Endothelial cell of umbilical vein (primary cell): ENCODE results near the gene ADAMTS19. TPM values are rescaled to one million over a fixed set of nuclear protein-coding genes. Genes with fewer than 3 reads are reported as not detected.

Source experiments
- BruUV-seq: library from RNA; stranded (reverse); fragments of 400-500 nt; replicated peaks from 2 replicates; lab custom pipeline; 2021; lab: Mats Ljungman, UMichigan
- CTCF ChIA-PET: fragments of 300-600, 350-600 bp; sonication (Branson Sonifier 250); formaldehyde crosslinking; loops from one replicate; lab custom pipeline; 2021; ENCODE audit warnings: antibody characterized with exemption, inconsistent platforms; lab: Charles Lee
- POLR2A ChIA-PET: fragments of 300-600, 350-600 bp; sonication (Branson Sonifier 250); formaldehyde crosslinking; loops from one replicate; lab custom pipeline; 2021; ENCODE audit warnings: antibody characterized with exemption, inconsistent platforms; lab: Charles Lee
- DNase-seq: peaks from one replicate; pipeline ENCODE4 v3.0.0-alpha.2; 2011; ENCODE audit warnings: low read depth, low spot score
- FAIRE-seq: peaks from 2 replicates; lab custom pipeline; 2011; peaks lifted over from hg19 to GRCh38; lab: Jason Lieb, UNC
- H2AFZ ChIP-seq: 2 replicates; pipeline ENCODE4 v1.6.0; 2012; ENCODE audit warnings: low read depth, low read length, control low read depth, inconsistent platforms
- H3K27ac ChIP-seq: 2 replicates; pipeline ENCODE4 v1.5.1; 2011; ENCODE audit warnings: low read depth, mild to moderate bottlenecking, control low read depth, low read length, moderate library complexity; ENCODE audit not compliant: insufficient read depth
- H3K27me3 ChIP-seq, 2 experiments: 2 replicates each; pipeline versions ENCODE4 v1.6.0 to v1.6.1; 2011; ENCODE audit warnings: low read length in 2 of 2, mixed read lengths in 1 of 2; ENCODE audit not compliant: control insufficient read depth in 2 of 2, insufficient read depth in 2 of 2
- H3K36me3 ChIP-seq, 2 experiments: 2 replicates in 1 of 2; 3 replicates in 1 of 2; pipeline ENCODE4 v1.5.1; 2011; ENCODE audit warnings: low read length in 2 of 2, mild to moderate bottlenecking in 1 of 2, moderate library complexity in 1 of 2; ENCODE audit not compliant: control insufficient read depth in 2 of 2, insufficient read depth in 2 of 2; ENCODE audit errors: extremely low read depth in 1 of 2
- H3K4me1 ChIP-seq: 3 replicates; pipeline ENCODE4 v1.5.1; 2011; ENCODE audit warnings: mild to moderate bottlenecking, low read length; ENCODE audit not compliant: control insufficient read depth, insufficient read depth; ENCODE audit errors: extremely low read depth
- H3K4me2 ChIP-seq: 2 replicates; pipeline ENCODE4 v1.6.1; 2011; ENCODE audit warnings: low read length, control low read depth, mixed read lengths; ENCODE audit not compliant: insufficient read depth
- H3K4me3 ChIP-seq, 3 experiments: fragments of 200-600 bp in 1 of 3; sonication (generic), shearing (Covaris generic) in 1 of 3; replicated peaks in 1 of 3; 2 replicates each; pipeline ENCODE4 v1.5.1; 2011 to 2016; ENCODE audit warnings: control low read depth in 3 of 3, low read length in 3 of 3, mild to moderate bottlenecking in 2 of 3, inconsistent platforms in 1 of 3, low read depth in 1 of 3, moderate library complexity in 1 of 3; ENCODE audit not compliant: insufficient read depth in 1 of 3
- H3K79me2 ChIP-seq: 2 replicates; pipeline ENCODE4 v1.6.0; 2012; ENCODE audit warnings: low read length, inconsistent platforms; ENCODE audit not compliant: control insufficient read depth, insufficient read depth
- H3K9ac ChIP-seq: replicated peaks from 2 replicates; pipeline ENCODE3; 2011; ENCODE audit warnings: low read length, control low read depth; ENCODE audit not compliant: insufficient read depth; ENCODE audit errors: extremely low read depth
- H3K9me1 ChIP-seq: replicated peaks from 3 replicates; pipeline ENCODE4 v1.6.0; 2011; ENCODE audit warnings: mild to moderate bottlenecking, low read length; ENCODE audit not compliant: control insufficient read depth, insufficient read depth; ENCODE audit errors: extremely low read depth
- H3K9me3 ChIP-seq: replicated peaks from 2 replicates; pipeline ENCODE4 v1.5.1; 2012; ENCODE audit warnings: low read length, inconsistent platforms; ENCODE audit not compliant: control insufficient read depth, insufficient read depth
- H4K20me1 ChIP-seq: replicated peaks from 2 replicates; pipeline ENCODE3; 2011; ENCODE audit warnings: mild to moderate bottlenecking, low read length; ENCODE audit not compliant: control insufficient read depth, insufficient read depth; ENCODE audit errors: extremely low read depth
- EZH2 ChIP-seq: IDR thresholded peaks from 2 replicates; pipeline ENCODE4 v1.6.1; 2012; ENCODE audit warnings: borderline replicate concordance, low read depth, mild to moderate bottlenecking, moderate library complexity, low read length, inconsistent platforms; ENCODE audit not compliant: severe bottlenecking
- FOS ChIP-seq: IDR thresholded peaks from 2 replicates; pipeline ENCODE4 v1.6.1; 2011; ENCODE audit warnings: mild to moderate bottlenecking, low read length, moderate library complexity, borderline replicate concordance; ENCODE audit not compliant: insufficient read depth
- GATA2 ChIP-seq: IDR thresholded peaks from 2 replicates; pipeline ENCODE4 v1.7.0; 2011; ENCODE audit warnings: low read depth, mild to moderate bottlenecking, moderate library complexity, mixed read lengths, low read length; ENCODE audit not compliant: insufficient read length, insufficient read depth
- JUN ChIP-seq: IDR thresholded peaks from 2 replicates; pipeline ENCODE4 v1.6.1; 2011; ENCODE audit warnings: borderline replicate concordance, low read depth; ENCODE audit not compliant: insufficient read length, insufficient read depth
- MAX ChIP-seq: IDR thresholded peaks from 2 replicates; pipeline ENCODE4 v1.6.1; 2011; ENCODE audit not compliant: insufficient read depth, insufficient read length
- MYC ChIP-seq: IDR thresholded peaks from one replicate; pipeline ENCODE4 v1.6.1; 2011; ENCODE audit warnings: mild to moderate bottlenecking, low read depth, low read length
- POLR2A ChIP-seq: IDR thresholded peaks from 2 replicates; pipeline ENCODE4 v1.6.1; 2012; ENCODE audit warnings: low read depth, mild to moderate bottlenecking, control low read depth, low read length
- POLR2AphosphoS5 ChIP-seq: IDR thresholded peaks from 2 replicates; pipeline ENCODE4 v1.6.1; 2012; ENCODE audit warnings: low read depth, mild to moderate bottlenecking, control low read depth, low read length, moderate library complexity; ENCODE audit not compliant: insufficient read depth
- dilution Hi-C: fragments of 300-500 bp; cut with MboI; formaldehyde crosslinking; loops from one replicate; pipeline ENCODE4 v1.15.0; 2019; ENCODE audit warnings: low sequenced_read_pairs; ENCODE audit not compliant: extremely low pct_ligation_motif_present
- intact Hi-C: fragments of 100-400 bp; cut with micrococcal nuclease; formaldehyde crosslinking; loops from one replicate; pipeline ENCODE4 v1.10.0; 2022
- polyA plus RNA-seq, 4 experiments: library from polyadenylated mRNA; depleted of rRNA in 3 of 4; stranded (reverse) in 3 of 4; unstranded in 1 of 4; fragments of >200 nt; gene quantifications; 2 replicates each; pipeline versions ENCODE4 v1.2.1 to v1.2.3, GENCODE V29; 2011 to 2012; ENCODE audit warnings: missing spikeins in 1 of 4
- total RNA-seq: library from RNA; stranded (reverse); gene quantifications from 2 replicates; pipeline ENCODE4 v1.2.3, GENCODE V29; 2021
- TF ChIP-seq, protein P1 (sequence below), 2 donors: IDR thresholded peaks; 1 replicate in 1 of 2; 2 replicates in 1 of 2; pipeline ENCODE4 v1.5.1; 2011; ENCODE audit warnings: low read length in 2 of 2, mild to moderate bottlenecking in 2 of 2, moderate library complexity in 2 of 2, control low read depth in 1 of 2, inconsistent platforms in 1 of 2, low read depth in 1 of 2; ENCODE audit not compliant: insufficient read depth in 1 of 2; ENCODE audit errors: extremely low read depth in 1 of 2

Gene ADAMTS19
- total and polyA plus RNA-seq, 2 donors (not counting 3 experiments of a cell fraction or from before 2014, with no cell fraction given) = not detected

DNA sequence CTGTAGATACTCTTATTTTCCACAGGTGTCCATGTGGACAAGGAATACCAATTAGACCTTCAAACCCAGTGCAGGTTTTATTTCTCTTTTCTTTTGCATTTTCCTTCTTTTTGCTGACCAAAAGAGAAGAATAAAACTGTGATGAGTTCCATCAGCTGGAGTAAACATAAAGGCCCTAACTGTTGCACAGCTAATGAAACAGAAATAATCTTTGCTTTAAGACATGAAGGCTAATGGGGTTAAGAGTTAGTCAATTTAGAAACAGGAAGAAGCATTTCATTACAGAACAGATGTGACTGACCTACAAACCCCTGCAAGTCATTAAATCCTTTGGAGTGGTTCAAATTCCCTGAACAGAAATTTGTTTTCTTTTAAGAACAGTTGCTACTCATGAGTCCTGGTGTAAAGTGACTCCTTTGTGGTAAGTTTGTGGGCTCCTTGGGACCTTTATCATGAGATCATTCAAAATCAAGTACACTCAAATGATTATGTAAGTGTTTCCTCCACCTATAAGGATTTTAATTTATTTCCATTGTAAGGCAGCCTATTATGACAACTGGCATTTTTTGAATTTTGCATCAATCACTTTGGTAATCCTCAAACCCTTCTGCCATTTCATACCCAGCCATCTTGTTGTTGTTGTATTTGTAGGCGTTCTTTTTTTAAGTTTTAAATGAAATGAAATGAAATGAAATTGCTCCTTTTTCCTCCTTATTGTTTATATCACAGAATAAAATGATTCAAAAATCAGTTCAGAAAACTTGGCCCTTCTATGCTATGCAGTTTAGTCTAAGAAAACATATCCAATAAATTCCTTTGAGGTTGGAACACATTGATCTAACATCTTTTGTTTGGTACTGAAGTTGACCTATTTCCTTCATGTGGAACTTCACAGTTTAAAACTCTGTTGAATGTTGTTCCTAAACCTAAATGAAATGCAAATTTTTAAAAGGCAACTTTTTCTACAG is 289.1 kb downstream of the ADAMTS19 start:
- no peak for DNase-seq
- intact Hi-C loops (no loop called here), dilution Hi-C loops (no loop called here)
- BruUV-seq = no TSS peak
- H3K27ac ChIP-seq = no peak overlapping the region
- H3K4me2 ChIP-seq = no peak overlapping the region
- no peak for FAIRE-seq
- no peaks in the 10 kb centered on the region for H4K20me1 ChIP-seq
- H3K4me1 ChIP-seq = no peaks in the 10 kb centered on the region
- CTCF ChIA-PET = interaction anchor here (0.7 kb wide), 1 partner anchor 10 kb away, joined by 3 read pairs; no protein-coding TSS in a partner anchor
- no peak overlapping the region for H3K9ac ChIP-seq
- POLR2A ChIA-PET = no interaction called here
- no peak overlapping the region for H3K4me3 ChIP-seq
- no peaks in the 10 kb centered on the region for H3K9me3 ChIP-seq
- no peaks in the 10 kb centered on the region for H3K27me3 ChIP-seq
- H3K79me2 ChIP-seq = no peaks in the 10 kb centered on the region
- H2AFZ ChIP-seq = no peak overlapping the region
- H3K36me3 ChIP-seq = no peaks in the 10 kb centered on the region
- no peaks in the 10 kb centered on the region for H3K9me1 ChIP-seq
- TF ChIP-seq JUN = no peak
- no peak for TF ChIP-seq EZH2
- TF ChIP-seq, protein P1, sequence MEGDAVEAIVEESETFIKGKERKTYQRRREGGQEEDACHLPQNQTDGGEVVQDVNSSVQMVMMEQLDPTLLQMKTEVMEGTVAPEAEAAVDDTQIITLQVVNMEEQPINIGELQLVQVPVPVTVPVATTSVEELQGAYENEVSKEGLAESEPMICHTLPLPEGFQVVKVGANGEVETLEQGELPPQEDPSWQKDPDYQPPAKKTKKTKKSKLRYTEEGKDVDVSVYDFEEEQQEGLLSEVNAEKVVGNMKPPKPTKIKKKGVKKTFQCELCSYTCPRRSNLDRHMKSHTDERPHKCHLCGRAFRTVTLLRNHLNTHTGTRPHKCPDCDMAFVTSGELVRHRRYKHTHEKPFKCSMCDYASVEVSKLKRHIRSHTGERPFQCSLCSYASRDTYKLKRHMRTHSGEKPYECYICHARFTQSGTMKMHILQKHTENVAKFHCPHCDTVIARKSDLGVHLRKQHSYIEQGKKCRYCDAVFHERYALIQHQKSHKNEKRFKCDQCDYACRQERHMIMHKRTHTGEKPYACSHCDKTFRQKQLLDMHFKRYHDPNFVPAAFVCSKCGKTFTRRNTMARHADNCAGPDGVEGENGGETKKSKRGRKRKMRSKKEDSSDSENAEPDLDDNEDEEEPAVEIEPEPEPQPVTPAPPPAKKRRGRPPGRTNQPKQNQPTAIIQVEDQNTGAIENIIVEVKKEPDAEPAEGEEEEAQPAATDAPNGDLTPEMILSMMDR (IDR thresholded peaks at IDR 0.05; ENCODE audit: extremely low read depth in 1 of 2, insufficient read depth in 1 of 2, low read depth in 1 of 2, low read length in 2 of 2) = no peak
- no peak for TF ChIP-seq MYC
- TF ChIP-seq POLR2A = no peak
- no peak for TF ChIP-seq MAX
- no peak for TF ChIP-seq GATA2
- no peak for TF ChIP-seq POLR2AphosphoS5
- TF ChIP-seq FOS = no peak
